Measurements from ENCODE around the gene NR2F1-AS1.

The NR2F1-AS1 gene

DNA sequence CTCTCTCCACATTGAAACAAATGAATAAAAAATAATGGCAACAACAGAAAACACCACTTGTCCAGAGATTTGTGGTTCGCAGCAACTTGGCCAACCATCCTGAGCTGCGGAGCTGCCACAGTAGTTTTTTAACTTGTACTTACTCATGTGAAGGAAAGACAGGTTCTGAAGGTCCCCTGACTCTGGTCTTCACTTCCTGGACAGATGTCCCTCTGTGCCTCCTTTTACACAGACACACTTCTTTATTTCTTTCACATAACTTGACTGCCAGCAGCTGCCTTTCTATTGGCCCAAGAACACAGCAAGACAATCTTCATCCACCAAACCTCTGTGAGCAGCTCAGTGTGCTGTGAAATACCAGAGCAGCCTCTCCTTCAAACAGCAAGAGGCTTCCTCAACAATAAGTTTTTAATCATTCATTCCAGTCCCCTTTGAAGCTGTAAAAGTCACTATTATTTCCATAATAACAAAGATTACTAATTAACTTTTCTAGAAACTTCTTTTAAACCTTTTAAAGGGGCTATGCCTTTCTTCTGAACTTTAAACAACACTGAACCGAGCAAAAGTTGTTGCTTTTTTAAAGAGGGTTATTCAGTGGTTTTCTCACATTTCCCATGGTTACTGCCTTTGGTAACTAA, 198.7 kb downstream of the NR2F1-AS1 start:
- DNase-seq = no peak

DNA sequence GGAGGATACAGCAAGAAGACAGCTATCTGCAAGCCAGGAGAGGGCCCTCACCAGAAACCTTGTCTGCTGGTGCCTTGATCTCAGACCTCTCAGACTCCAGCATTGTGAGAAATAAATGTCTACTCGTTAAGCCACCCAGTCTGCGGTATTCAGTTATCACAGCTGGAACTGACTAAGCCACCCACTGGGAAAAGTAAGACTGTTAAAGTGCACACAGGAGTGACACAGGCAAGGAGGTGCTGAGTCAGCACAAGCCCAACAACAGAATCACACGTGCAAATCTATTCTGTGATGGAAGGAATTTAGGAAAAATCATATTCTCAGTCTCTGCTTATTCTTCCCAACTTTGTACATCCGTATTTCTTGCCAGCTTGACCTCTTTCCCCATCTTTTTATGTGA, 200.0 kb downstream of the NR2F1-AS1 start:
- DNase-seq = no peak

DNA sequence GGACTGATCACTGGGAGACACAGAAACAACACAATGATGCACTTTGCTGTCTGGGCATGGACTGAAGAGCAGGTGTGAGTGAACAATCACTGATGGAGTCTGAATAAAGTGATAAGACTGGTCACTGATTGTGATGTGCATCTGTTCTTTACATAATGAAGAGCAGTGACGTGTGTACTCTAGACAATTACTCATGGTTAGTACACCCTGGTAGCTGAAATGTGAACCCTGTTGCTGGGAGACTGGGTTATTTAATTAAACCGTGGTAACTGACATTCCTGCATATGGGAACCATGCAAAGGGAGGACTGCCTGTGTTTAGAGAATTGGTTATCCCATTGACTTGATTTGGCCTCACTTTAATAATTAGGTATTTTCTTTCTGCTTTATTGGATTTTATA, 202.9 kb downstream of the NR2F1-AS1 start:
- no peak for DNase-seq

DNA sequence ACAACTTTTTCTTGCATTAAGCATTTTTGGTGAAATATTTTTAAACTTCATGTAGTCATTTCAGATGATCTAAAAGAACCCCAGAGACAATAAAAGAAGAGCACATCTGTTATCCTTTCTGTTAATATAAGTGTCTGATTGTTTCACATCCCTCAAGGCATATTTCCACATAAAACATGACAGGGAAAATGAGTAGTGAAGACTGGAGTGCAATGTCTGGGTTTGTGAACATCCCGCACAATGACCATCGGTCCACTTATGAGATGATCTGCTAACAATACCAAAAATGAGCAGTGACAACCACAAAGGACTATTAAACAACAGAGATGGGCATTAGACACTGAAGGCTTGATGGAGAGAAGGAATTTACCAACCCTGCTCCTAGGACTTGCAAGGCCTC, 209.1 kb downstream of the NR2F1-AS1 start:
- DNase-seq = no peak

DNA sequence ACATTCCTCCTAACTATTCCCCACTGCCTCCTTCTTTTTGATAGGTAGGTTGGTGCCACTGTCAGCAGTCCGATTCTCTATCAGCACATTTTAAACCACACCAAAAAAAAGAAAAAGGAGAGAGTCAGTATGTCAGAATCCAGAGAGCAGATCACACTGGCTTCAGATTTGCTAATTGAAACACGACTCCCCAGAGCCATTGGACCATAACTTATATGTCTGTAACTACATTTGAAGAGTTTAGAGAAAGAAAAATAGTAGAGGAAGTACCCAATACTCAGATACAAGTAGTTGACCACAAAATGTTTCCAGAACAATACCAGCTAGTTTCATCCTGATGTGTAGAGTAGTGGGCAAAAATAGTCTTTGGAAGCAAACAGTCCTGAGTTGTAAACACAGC, 216.6 kb downstream of the NR2F1-AS1 start:
- no peak for DNase-seq

DNA sequence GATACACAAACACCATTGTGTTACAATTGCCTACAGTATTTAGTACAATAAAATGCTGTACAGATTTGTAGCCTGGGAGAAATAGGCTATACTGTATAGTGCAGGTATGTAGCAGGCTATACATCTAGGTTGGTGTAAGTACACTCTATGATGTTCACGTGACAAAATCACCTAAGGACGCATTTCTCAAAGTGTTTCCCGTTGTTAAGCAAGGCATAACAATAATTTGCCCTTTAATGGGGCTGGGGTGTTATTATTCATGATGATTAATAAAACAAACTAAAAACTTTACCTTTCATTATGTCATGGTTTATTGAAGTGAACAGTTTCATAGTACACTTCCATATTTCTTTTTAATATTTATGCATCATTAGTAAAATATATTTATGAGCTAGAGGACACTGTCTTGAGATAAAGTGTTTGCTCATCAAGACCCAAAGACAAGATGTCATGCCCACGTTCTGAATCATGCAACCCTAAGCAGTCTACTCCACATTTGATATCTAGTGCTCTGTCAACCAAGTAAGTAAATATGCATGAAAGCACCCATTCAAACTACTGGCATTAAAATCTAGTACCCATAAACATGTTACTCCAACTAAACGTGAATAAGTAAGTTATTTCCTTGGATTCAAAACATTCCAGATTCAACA, 220.5 kb downstream of the NR2F1-AS1 start:
- DNase-seq = no peak

DNA sequence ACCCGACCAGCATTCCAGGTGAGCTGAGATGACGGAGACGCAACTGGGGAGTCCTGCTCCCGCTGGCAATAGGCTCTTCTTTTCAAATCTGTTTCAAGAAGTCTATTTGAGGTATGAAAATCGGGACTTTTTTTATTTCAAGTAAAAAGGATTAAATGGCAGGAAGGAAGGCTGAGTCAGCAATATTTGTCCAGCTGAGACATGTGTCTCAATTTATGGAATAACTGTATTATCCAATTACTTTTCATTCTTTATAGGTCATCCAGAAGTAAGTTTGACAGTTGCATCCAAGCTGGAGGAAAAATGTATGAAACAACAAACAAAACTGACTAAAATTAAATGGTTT, 221.1 kb downstream of the NR2F1-AS1 start:
- DNase-seq = no peak
